Smooth muscle cell (in vitro differentiated cells): ENCODE measurements around the gene OSTN. TPM values are rescaled to one million over a fixed set of nuclear protein-coding genes. Genes with fewer than 3 reads are reported as not detected.

Source experiments
- DNase-seq: peaks from one replicate; lab custom pipeline; 2025; ENCODE audit not compliant: unreplicated experiment; lab: John Stamatoyannopoulos, UW
- H2AFZ ChIP-seq: fragments of 200-600 bp; sonication (generic); 2 replicates; pipeline ENCODE4 v1.6.0; 2016; ENCODE audit warnings: antibody characterized with exemption, low read depth, mild to moderate bottlenecking
- H3F3A ChIP-seq: fragments of 200-600 bp; sonication (generic); 2 replicates; pipeline ENCODE4 v1.6.0; 2017; ENCODE audit warnings: antibody characterized with exemption, low read depth
- H3K27ac ChIP-seq: fragments of 200-600 bp; sonication (generic); 2 replicates; pipeline ENCODE4 v1.5.1; 2016; ENCODE audit warnings: low read depth, mild to moderate bottlenecking
- H3K27me3 ChIP-seq: fragments of 200-600 bp; sonication (generic); 2 replicates; pipeline ENCODE4 v1.6.1; 2016; ENCODE audit warnings: low read depth, mild to moderate bottlenecking
- H3K36me3 ChIP-seq: fragments of 200-600 bp; sonication (generic); 2 replicates; pipeline ENCODE4 v1.5.1; 2016; ENCODE audit warnings: low read depth
- H3K4me1 ChIP-seq: fragments of 200-600 bp; sonication (generic); 2 replicates; pipeline ENCODE4 v1.5.1; 2016; ENCODE audit warnings: low read depth
- H3K4me2 ChIP-seq: fragments of 200-600 bp; sonication (generic); 2 replicates; pipeline ENCODE4 v1.6.0; 2016; ENCODE audit warnings: mild to moderate bottlenecking
- H3K4me3 ChIP-seq: fragments of 200-600 bp; sonication (generic); 2 replicates; pipeline ENCODE4 v1.5.1; 2016; ENCODE audit warnings: mild to moderate bottlenecking
- H3K79me2 ChIP-seq: fragments of 200-600 bp; sonication (generic); 2 replicates; pipeline ENCODE4 v1.6.0; 2016; ENCODE audit warnings: low read depth, mild to moderate bottlenecking
- H3K9ac ChIP-seq: fragments of 200-600 bp; sonication (generic); 2 replicates; pipeline ENCODE4 v1.6.0; 2016; ENCODE audit warnings: low read depth
- H3K9me3 ChIP-seq: fragments of 200-600 bp; sonication (generic); replicated peaks from 2 replicates; pipeline ENCODE4 v1.5.1; 2016; ENCODE audit warnings: low read depth
- H4K20me1 ChIP-seq: fragments of 200-600 bp; sonication (generic); 2 replicates; pipeline ENCODE4 v1.6.0; 2016; ENCODE audit warnings: low read depth
- CTCF ChIP-seq: fragments of 200-600 bp; sonication (generic); IDR thresholded peaks from 2 replicates; pipeline ENCODE4 v1.5.1; 2017; ENCODE audit warnings: borderline replicate concordance, mild to moderate bottlenecking, antibody characterized with exemption; ENCODE audit not compliant: insufficient read depth, poor library complexity, severe bottlenecking
- WGBS: methylation state at CpG from one replicate; pipeline ENCODE4 v1.1.7; 2016; ENCODE audit warnings: low lambda C conversion rate; 5-methylcytosine and 5-hydroxymethylcytosine counted together
- polyA plus RNA-seq: library from polyadenylated mRNA; unstranded; fragments of >200 nt; fragmentation: Nextera tagmentation; extraction: Ambion mirVana; gene quantifications from 2 replicates; pipeline ENCODE4 v1.2.1, GENCODE V29; 2016
- total RNA-seq: library from RNA; depleted of rRNA; stranded (reverse); fragments of >200 nt; gene quantifications from 2 replicates; pipeline ENCODE4 v1.2.3, GENCODE V29; 2014

Gene OSTN
- total and polyA plus RNA-seq, 2 experiments from 2014 or later, result 0.40 to 1.3 TPM

GRCh38 chr3:191227541-191227940 lies 28.5 kb downstream of the OSTN start:
- no peaks in the 10 kb centered on the region for H3K36me3 ChIP-seq
- no peaks in the 10 kb centered on the region for H3K9me3 ChIP-seq
- H3K4me1 ChIP-seq, result no peaks in the 10 kb centered on the region
- H3K79me2 ChIP-seq, result no peaks in the 10 kb centered on the region
- no peak overlapping the region for H3K4me3 ChIP-seq
- 63% methylated on average over 5 of the region's 5 CpGs for WGBS
- no peak for TF ChIP-seq CTCF
- H3K4me2 ChIP-seq, result no peak overlapping the region
- H2AFZ ChIP-seq, result no peak overlapping the region
- no peaks in the 10 kb centered on the region for H4K20me1 ChIP-seq
- no peaks in the 10 kb centered on the region for H3F3A ChIP-seq
- no peak overlapping the region for H3K27ac ChIP-seq
- no peak overlapping the region for H3K9ac ChIP-seq
- H3K27me3 ChIP-seq, result no peaks in the 10 kb centered on the region
- no peak for DNase-seq

DNA sequence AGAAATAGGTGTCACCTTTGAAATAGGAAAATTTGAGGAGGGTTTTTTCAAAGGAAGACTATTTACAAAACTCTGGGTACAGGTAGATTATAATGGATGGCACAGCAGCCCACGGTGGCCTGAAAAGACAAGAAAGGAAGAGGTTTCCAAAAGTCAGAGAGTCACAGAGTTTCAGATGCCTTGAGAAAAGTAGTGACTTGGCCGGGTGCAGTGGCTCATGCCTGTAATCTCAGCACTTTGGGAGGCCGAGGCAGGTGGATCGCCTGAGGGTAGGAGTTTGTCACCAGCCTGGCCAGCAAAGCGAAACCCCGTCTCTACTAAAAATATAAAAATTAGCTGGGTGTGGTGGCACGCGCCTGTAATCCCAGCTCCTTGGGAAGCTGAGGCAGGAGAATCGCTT lies 35.2 kb downstream of the OSTN start:
- Histone ChIP-seq H3K4me1 (peaks cover 8% of the 10 kb centered on the region), H4K20me1 (no peaks in the 10 kb centered on the region), H3K79me2 (no peaks in the 10 kb centered on the region), H3F3A (peaks cover 3% of the 10 kb centered on the region), H3K9me3 (no peaks in the 10 kb centered on the region), H3K36me3 (no peaks in the 10 kb centered on the region), H3K27me3 (no peaks in the 10 kb centered on the region), H3K4me2 (no peak overlapping the region), H3K4me3 (no peak overlapping the region), H3K9ac (no peak overlapping the region), H2AFZ (no peak overlapping the region), H3K27ac (no peak overlapping the region)
- no peak for TF ChIP-seq CTCF
- no peak for DNase-seq
- 91% methylated on average over 9 of the region's 9 CpGs for WGBS

DNA sequence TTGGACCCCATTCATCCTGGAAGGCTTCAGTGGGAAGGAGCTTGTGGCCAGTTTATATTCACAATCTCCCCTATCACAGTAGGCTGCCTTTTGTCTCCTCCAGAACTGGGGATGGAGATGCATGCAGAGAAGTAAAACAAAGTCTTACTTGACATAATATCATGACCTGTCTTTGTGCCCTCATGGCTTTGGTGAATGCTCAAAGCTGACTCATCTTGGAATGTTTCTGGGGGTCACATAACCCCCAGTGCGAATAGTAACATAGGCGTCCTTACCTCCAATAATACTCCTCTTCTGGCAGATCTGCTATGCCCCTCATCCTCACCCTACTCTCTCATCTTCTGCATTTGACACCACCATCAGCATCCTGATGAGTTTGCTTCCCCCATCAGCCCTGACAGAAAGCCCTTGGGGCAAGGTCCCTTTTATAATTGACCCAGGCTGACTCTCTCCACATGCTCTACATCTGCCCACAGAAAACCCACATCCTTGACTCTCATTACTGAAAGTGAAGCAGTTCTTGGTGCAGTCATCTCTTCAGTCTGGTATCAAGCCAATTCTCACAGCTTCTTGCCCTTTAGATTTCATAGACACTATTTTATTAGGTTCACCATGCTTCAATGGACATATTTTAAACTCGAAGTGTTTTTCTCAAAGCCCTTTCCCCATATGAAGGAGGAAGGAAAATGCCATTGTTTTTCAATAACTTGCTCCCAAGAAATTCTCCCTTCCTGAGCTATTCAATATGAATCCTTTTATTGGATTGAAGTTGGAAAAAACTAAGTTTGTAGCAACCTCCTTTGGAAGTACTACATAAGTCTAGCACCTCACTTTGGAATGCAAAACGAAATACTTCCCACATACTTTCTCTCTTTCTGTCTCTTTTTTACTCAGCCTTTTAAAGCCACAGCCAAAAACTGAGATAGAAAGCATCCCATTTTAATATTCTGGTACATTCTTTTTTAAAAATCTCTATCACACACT lies 36.6 kb downstream of the OSTN start:
- H3F3A ChIP-seq, result peaks cover 3% of the 10 kb centered on the region
- no peak overlapping the region for H3K4me3 ChIP-seq
- no peaks in the 10 kb centered on the region for H3K9me3 ChIP-seq
- H3K27me3 ChIP-seq, result no peaks in the 10 kb centered on the region
- H3K4me1 ChIP-seq, result peaks cover 12% of the 10 kb centered on the region
- no peak overlapping the region for H3K9ac ChIP-seq
- WGBS, result 83% methylated on average over 4 of the region's 4 CpGs
- H3K27ac ChIP-seq, result peak overlapping the region; percentile 10
- H2AFZ ChIP-seq, result peak overlapping the region; percentile 62
- no peak for TF ChIP-seq CTCF
- no peak overlapping the region for H3K4me2 ChIP-seq
- DNase-seq, result no peak
- H4K20me1 ChIP-seq, result no peaks in the 10 kb centered on the region
- no peaks in the 10 kb centered on the region for H3K79me2 ChIP-seq
- H3K36me3 ChIP-seq, result no peaks in the 10 kb centered on the region

- no peaks in the 10 kb centered on the region for H3K79me2 ChIP-seq
- H3K9me3 ChIP-seq, result no peaks in the 10 kb centered on the region
- no peak for DNase-seq
- H3K36me3 ChIP-seq, result no peaks in the 10 kb centered on the region
- no peaks in the 10 kb centered on the region for H4K20me1 ChIP-seq
- no peak overlapping the region for H3K4me2 ChIP-seq
- H3K27me3 ChIP-seq, result no peaks in the 10 kb centered on the region
- no peak overlapping the region for H3K27ac ChIP-seq
- no peak for TF ChIP-seq CTCF
- H3K4me3 ChIP-seq, result no peak overlapping the region
- peaks cover 12% of the 10 kb centered on the region for H3K4me1 ChIP-seq
- 70% methylated on average over 3 of the region's 3 CpGs for WGBS
- H2AFZ ChIP-seq, result peak overlapping the region; percentile 62
- peaks cover 3% of the 10 kb centered on the region for H3F3A ChIP-seq
- no peak overlapping the region for H3K9ac ChIP-seq
Observed at GRCh38 chr3:191236646-191237045, 37.6 kb downstream of the OSTN start.
